CD4-positive, alpha-beta T cell treated with Interleukin-6 for 4 hours (primary cell): ENCODE data around the gene RAF1.
A peak's percentile ranks its signal among the peaks of the same experiment; 100 is the strongest.
"Not testable (repeated sequence)": the region's sequence is repeated elsewhere in the genome, so short reads cannot be mapped to it uniquely, and the experiment has no call there.

Experiments
- DNase-seq: peaks from one replicate; pipeline ENCODE4 v3.0.0-alpha.2; 2020; ENCODE audit warnings: mixed read lengths

The RAF1 gene

GRCh38 chr3:12556690-12557472 lies 107.0 kb downstream of the RAF1 start, which contains the start of gene MKRN2:
TSS of gene MKRN2 (plus strand) at chr3:12557087. CDS start at chr3:12557151, 64 bp downstream.
- peak; percentile 86 for DNase-seq

DNA sequence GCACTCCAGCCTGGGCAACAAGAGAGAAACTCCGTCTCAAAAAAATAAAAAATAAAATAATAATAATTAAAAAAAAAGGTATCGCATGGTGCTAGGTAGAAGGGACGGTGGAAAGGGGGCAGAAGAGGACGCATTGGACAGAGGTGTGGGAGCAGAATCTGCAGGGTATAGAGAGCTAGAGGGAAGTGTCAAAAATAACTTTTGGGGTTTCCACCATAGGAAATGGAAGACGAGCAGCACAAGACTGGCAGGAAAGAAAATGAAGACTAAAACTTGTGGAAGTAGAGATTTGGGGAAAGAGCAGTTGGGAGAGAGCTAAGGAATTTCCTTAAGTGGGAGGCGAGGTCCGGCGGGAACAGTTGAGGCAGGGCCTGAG lies 107.6 kb downstream of the RAF1 start:
- DNase-seq = no peak

- DNase-seq = peak; percentile 6
Measured at GRCh38 chr3:12553921-12554391, 110.0 kb downstream of the RAF1 start.

- DNase-seq = no peak
Measured at GRCh38 chr3:12549971-12550760, 113.8 kb downstream of the RAF1 start.

DNA sequence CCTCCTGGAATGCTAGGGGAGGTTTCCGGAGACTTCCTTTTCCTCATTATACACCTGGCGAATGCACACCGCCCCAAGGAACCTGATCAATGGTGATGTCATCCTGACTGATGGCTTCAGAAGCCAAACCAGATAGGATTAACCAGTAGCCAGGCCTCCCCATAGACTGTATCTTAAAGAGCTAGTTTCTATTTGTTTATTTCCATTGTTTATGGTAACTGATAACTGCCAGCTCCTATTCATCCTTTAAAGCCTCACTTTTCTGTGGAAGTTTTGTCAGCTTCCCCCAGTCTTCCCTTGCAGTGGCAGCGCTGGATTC lies 118.5 kb downstream of the RAF1 start, which contains the start of gene MKRN2OS:
TSS of gene MKRN2OS (minus strand) at position 27 of the 319 bp plus-strand sequence. CDS start 35 bp downstream, outside the sequence.
- DNase-seq = no peak

DNA sequence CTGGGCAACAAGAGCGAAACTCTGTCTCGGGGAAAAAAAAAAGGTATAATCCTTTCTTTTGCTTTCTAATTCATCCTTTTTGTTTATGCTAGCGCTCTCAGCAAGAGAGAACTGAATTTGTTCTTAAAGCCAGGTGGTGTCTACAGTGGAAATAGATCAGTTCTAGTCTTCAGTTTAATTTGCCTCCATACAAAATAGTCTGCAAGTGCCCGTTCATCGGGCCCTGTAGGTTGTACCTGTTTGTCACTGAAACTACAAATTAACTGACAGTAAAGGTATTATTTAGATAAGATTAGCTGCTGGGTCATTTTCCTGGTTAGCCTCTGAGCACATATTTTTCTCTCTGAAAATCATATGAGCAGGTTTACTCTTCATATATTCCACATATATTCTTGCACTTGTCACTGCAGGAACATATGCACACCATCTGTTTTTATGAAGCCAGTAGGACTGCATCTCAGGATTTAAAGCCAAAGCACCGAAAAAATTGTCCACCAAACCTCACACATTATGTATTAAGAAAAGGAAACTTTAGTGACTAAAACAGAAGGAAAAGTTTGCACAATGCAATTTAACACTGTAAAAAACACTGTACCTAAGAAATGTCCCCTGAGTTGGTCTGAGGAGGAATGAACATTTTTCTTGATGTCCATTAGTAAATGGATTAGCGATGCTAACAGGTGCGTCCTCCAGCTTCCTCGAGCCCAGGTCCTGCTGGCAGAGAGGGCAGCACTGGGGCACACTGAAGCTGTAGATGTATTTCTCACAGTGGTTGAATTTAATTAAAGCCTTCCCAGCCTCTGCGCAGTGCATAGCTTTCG lies 119.1 kb downstream of the RAF1 start:
- no peak for DNase-seq

- not testable (repeated sequence) for DNase-seq
Measured at GRCh38 chr3:12543497-12543896, 120.4 kb downstream of the RAF1 start.

- peak; percentile 18 for DNase-seq
Measured at GRCh38 chr3:12541625-12542024, 122.3 kb downstream of the RAF1 start.

DNA sequence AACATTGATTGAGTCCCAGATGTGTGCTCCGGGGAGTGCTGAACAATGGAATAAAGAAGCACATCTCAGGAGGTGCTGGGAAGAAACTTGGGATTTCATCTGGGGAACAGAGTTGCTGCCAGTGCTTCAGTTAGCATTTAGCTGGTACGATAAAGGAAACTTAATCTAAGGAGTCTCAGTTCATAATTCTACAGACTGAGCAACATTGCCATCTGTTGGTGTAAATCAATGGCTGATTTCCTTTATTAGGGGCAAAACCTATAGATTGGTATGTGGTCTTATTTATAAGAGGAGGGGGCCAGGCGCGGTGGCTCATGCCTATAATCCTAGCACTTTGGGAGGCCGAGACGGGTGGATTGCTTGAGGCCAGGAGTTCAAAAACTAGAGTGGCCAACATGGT lies 127.5 kb downstream of the RAF1 start:
- DNase-seq = no peak
